Progenitor cell of endocrine pancreas (in vitro differentiated cells): ENCODE data around the gene TRPM8. TPM values are rescaled to one million over a fixed set of nuclear protein-coding genes. Genes with fewer than 3 reads are reported as not detected.
"Not testable (repeated sequence)": the region's sequence is repeated elsewhere in the genome, so short reads cannot be mapped to it uniquely, and the experiment has no call there.

Experiments
- DNase-seq: peaks from one replicate; pipeline ENCODE4 v3.0.0; 2021; ENCODE audit warnings: low spot score; ENCODE audit not compliant: unreplicated experiment
- H3K27ac Mint-ChIP-seq: 2 replicates; pipeline ENCODE4 v1.8.0; 2021; ENCODE audit warnings: mild to moderate bottlenecking, moderate library complexity, mixed read lengths
- H3K27me3 Mint-ChIP-seq: 2 replicates; pipeline ENCODE4 v1.8.0; 2021; ENCODE audit warnings: mixed read lengths
- H3K36me3 Mint-ChIP-seq: 2 replicates; pipeline ENCODE4 v1.8.0; 2022; ENCODE audit warnings: mixed read lengths; ENCODE audit not compliant: insufficient read depth
- H3K4me1 Mint-ChIP-seq: 2 replicates; pipeline ENCODE4 v1.8.0; 2021; ENCODE audit warnings: low read depth, mixed read lengths
- H3K4me3 Mint-ChIP-seq: 2 replicates; pipeline ENCODE4 v1.8.0; 2021; ENCODE audit warnings: low read depth, mild to moderate bottlenecking, moderate library complexity, mixed read lengths
- H3K9me3 Mint-ChIP-seq: 2 replicates; pipeline ENCODE4 v1.8.0; 2021; ENCODE audit warnings: low read depth, mixed read lengths
- total RNA-seq: library from RNA; stranded (reverse); gene quantifications from 2 replicates; pipeline ENCODE4 v1.2.1, GENCODE V29; 2021
- TF ChIP-seq, protein P1 (sequence below): fragments of 200-600 bp; sonication (generic); IDR thresholded peaks from one replicate; pipeline ENCODE4 v1.5.0; 2021; ENCODE audit warnings: antibody characterized with exemption, mild to moderate bottlenecking; ENCODE audit not compliant: unreplicated experiment

TRPM8 gene
- total RNA-seq, 1 donor from 2014 or later = not detected

GRCh38 chr2:233892793-233893192, 24.4 kb upstream of the TRPM8 start:
- H3K36me3 Mint-ChIP-seq = no peaks in the 10 kb centered on the region
- no peak overlapping the region for H3K27ac Mint-ChIP-seq
- TF ChIP-seq, protein P1, sequence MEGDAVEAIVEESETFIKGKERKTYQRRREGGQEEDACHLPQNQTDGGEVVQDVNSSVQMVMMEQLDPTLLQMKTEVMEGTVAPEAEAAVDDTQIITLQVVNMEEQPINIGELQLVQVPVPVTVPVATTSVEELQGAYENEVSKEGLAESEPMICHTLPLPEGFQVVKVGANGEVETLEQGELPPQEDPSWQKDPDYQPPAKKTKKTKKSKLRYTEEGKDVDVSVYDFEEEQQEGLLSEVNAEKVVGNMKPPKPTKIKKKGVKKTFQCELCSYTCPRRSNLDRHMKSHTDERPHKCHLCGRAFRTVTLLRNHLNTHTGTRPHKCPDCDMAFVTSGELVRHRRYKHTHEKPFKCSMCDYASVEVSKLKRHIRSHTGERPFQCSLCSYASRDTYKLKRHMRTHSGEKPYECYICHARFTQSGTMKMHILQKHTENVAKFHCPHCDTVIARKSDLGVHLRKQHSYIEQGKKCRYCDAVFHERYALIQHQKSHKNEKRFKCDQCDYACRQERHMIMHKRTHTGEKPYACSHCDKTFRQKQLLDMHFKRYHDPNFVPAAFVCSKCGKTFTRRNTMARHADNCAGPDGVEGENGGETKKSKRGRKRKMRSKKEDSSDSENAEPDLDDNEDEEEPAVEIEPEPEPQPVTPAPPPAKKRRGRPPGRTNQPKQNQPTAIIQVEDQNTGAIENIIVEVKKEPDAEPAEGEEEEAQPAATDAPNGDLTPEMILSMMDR = no peak
- no peak overlapping the region for H3K4me3 Mint-ChIP-seq
- no peaks in the 10 kb centered on the region for H3K4me1 Mint-ChIP-seq
- no peak for DNase-seq
- peaks cover 38% of the 10 kb centered on the region for H3K27me3 Mint-ChIP-seq
- no peaks in the 10 kb centered on the region for H3K9me3 Mint-ChIP-seq

DNA sequence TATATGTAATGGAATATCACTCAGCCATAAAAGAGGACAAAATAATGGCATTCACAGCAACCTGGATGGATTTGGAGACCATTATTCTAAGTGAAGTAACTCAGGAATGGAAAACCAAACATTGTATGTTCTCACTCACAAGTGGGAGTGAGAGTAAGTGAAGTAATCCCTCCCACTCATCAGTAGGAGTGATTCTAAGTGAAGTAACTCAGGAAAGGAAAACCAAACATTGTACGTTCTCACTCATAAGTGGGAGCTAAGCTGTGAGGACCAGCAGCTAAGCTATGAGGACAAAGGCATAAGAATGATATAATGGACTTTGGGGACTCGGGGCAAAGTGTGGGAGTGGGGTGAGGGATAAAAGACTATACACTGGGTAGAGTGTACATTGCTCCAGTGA, 20.9 kb upstream of the TRPM8 start:
- not testable (repeated sequence) for H3K9me3 Mint-ChIP-seq, H3K27ac Mint-ChIP-seq, DNase-seq, H3K4me3 Mint-ChIP-seq, H3K4me1 Mint-ChIP-seq, H3K36me3 Mint-ChIP-seq
- H3K27me3 Mint-ChIP-seq = peaks cover 52% of the 10 kb centered on the region

DNA sequence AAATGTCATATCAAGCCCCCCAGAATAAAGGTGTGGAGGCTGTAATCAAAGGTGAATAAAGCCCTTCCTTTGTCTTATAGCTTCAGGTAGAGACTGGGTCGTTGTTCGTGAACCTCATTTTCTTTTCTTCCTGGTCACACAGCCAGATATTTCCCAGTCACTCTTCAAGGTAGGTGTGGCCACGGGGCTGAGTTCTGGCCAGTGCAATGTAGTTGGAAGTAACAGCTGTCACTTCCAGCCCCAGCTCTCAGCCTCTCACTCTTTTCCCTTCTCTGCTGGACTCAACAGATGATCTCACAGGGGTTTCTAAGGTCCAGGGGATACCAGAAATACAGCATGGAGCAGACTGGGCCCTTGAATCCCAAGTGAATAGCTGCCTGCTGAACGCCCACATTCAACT, 15.8 kb upstream of the TRPM8 start:
- peaks cover 61% of the 10 kb centered on the region for H3K27me3 Mint-ChIP-seq
- no peaks in the 10 kb centered on the region for H3K36me3 Mint-ChIP-seq
- H3K4me1 Mint-ChIP-seq = no peaks in the 10 kb centered on the region
- H3K4me3 Mint-ChIP-seq = no peak overlapping the region
- TF ChIP-seq, protein P1 = no peak
- no peak overlapping the region for H3K27ac Mint-ChIP-seq
- no peaks in the 10 kb centered on the region for H3K9me3 Mint-ChIP-seq
- no peak for DNase-seq

GRCh38 chr2:233901884-233902283, 15.3 kb upstream of the TRPM8 start:
- Mint-ChIP-seq H3K27ac (no peak overlapping the region), H3K4me3 (no peak overlapping the region), H3K4me1 (no peaks in the 10 kb centered on the region), H3K27me3 (peaks cover 59% of the 10 kb centered on the region), H3K9me3 (no peaks in the 10 kb centered on the region), H3K36me3 (no peaks in the 10 kb centered on the region)
- DNase-seq = no peak
- TF ChIP-seq, protein P1 = no peak

DNA sequence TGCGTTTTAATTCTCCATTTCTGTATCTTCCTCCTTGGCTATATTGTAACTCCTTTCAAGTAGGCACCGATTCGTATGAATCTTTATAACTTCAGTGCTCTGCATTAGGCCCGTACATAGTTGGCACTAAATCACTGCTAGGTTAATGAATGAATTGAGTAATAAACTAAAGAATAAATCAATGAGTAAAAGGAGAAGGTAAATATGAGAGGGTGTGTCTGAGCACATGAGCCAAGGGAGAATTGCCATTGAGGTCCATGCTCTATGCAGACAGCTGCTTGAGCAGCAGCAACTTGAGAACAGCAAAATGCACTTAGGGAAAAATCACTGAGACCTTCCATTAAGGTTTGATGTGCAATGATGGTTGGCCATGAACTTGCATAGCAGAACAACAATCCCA, 11.2 kb upstream of the TRPM8 start:
- no peaks in the 10 kb centered on the region for H3K36me3 Mint-ChIP-seq
- peaks cover 62% of the 10 kb centered on the region for H3K27me3 Mint-ChIP-seq
- no peak overlapping the region for H3K27ac Mint-ChIP-seq
- H3K4me3 Mint-ChIP-seq = no peak overlapping the region
- H3K4me1 Mint-ChIP-seq = no peaks in the 10 kb centered on the region
- no peak for DNase-seq
- TF ChIP-seq, protein P1 = no peak
- peaks cover 4% of the 10 kb centered on the region for H3K9me3 Mint-ChIP-seq

DNA sequence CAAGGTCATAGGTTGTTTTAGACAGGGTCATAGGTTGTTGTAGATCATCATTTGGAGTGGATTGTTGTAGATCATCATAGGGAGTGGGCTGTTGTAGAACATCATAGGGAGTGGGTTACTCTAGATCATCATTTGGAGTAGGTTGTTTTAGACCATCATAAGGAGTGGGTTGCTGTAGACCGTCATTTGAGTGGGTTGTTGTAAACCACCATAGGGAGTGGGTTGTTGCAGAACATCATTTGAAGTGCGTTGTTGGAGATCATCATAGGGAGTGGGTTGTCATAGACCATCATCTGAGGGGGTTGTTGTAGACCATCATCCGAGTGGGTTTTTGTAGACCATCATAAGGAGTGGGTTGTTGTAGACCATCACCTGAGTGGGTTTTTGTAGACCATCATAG, 9.5 kb upstream of the TRPM8 start:
- no peak for DNase-seq
- H3K27ac Mint-ChIP-seq = no peak overlapping the region
- peaks cover 58% of the 10 kb centered on the region for H3K27me3 Mint-ChIP-seq
- no peaks in the 10 kb centered on the region for H3K4me1 Mint-ChIP-seq
- no peak overlapping the region for H3K4me3 Mint-ChIP-seq
- H3K36me3 Mint-ChIP-seq = no peaks in the 10 kb centered on the region
- H3K9me3 Mint-ChIP-seq = peaks cover 4% of the 10 kb centered on the region
- TF ChIP-seq, protein P1 = no peak
